Suppressor macrophage (primary cell): Measurements from ENCODE around the gene ALOXE3.
"Not testable (repeated sequence)": the region's sequence is repeated elsewhere in the genome, so short reads cannot be mapped to it uniquely, and the experiment has no call there.

ENCODE experiments used
- DNase-seq, 4 experiments: peaks; one replicate each; pipeline ENCODE4 v3.0.0-alpha.2; 2020 to 2022

The ALOXE3 gene

GRCh38 chr17:8091033-8091687 is 27.2 kb downstream of the ALOXE3 start:
- peak in 1 of 4 experiments; percentile 11 for DNase-seq

- no peak for DNase-seq
Measured at GRCh38 chr17:8089728-8090127, 28.6 kb downstream of the ALOXE3 start.

GRCh38 chr17:8087952-8088230 is 30.4 kb downstream of the ALOXE3 start:
- no peak for DNase-seq

GRCh38 chr17:8087075-8087951 is 31.0 kb downstream of the ALOXE3 start, which contains the start of gene ALOX12B:
ALOX12B (minus strand) TSS chr17:8087716; CDS start chr17:8087442, 274 bp downstream.
- DNase-seq, result no peak

GRCh38 chr17:8084250-8084649 is 34.1 kb downstream of the ALOXE3 start:
- no peak for DNase-seq

- DNase-seq, result no peak
Measured at GRCh38 chr17:8082292-8082691, 36.0 kb downstream of the ALOXE3 start.

- DNase-seq, result no peak
Measured at GRCh38 chr17:8081876-8082275, 36.4 kb downstream of the ALOXE3 start.

GRCh38 chr17:8080799-8081219 is 37.5 kb downstream of the ALOXE3 start:
- DNase-seq, result no peak

GRCh38 chr17:8080208-8080798 is 38.0 kb downstream of the ALOXE3 start:
- no peak for DNase-seq

- DNase-seq, result peak; percentile 63 to 86 (median 80)
Measured at GRCh38 chr17:8079291-8080207, 38.8 kb downstream of the ALOXE3 start.

- not testable (repeated sequence) for DNase-seq
Measured at GRCh38 chr17:8077939-8078338, 40.4 kb downstream of the ALOXE3 start.

GRCh38 chr17:8076502-8077266 is 41.6 kb downstream of the ALOXE3 start:
- no peak for DNase-seq

- DNase-seq, result no peak
Measured at GRCh38 chr17:8075574-8076342, 42.6 kb downstream of the ALOXE3 start.

- no peak for DNase-seq
Measured at GRCh38 chr17:8075081-8075480, 43.2 kb downstream of the ALOXE3 start.

GRCh38 chr17:8074554-8074953 is 43.8 kb downstream of the ALOXE3 start:
- DNase-seq, result no peak

- DNase-seq, result peak; percentile 76 to 90 (median 81)
Measured at GRCh38 chr17:8073627-8074484, 44.5 kb downstream of the ALOXE3 start.

GRCh38 chr17:8072729-8073461 is 45.4 kb downstream of the ALOXE3 start:
- peak in 2 of 4 experiments; percentile 41 to 47 for DNase-seq

GRCh38 chr17:8072341-8072728 is 46.0 kb downstream of the ALOXE3 start:
- DNase-seq, result no peak

- DNase-seq, result no peak
Measured at GRCh38 chr17:8071496-8071895, 46.8 kb downstream of the ALOXE3 start.
